ENCODE data around the gene RTP2. TPM values are rescaled to one million over a fixed set of nuclear protein-coding genes. Genes with fewer than 3 reads are reported as not detected.

Gene RTP2
- total and polyA plus RNA-seq, 3 donors from 2014 or later, result 0.37 to 0.79 (median 0.71) TPM

GRCh38 chr3:187744169-187745151 lies 42.1 kb upstream of the RTP2 start:
- intact Hi-C loops (cut with DNase I; ENCODE audit: low total_unique reads), result loop anchor here (10.0 kb wide), 3 partner anchors 330 to 1400 kb away; no protein-coding TSS in a partner anchor
- TF ChIP-seq POLR2A (IDR thresholded peaks at IDR 0.05) (no peak), CTCF (IDR thresholded peaks at IDR 0.05) (no peak)
- WGBS, 2 donors, result 0% methylated on average over 55 of the region's 55 CpGs
- no peaks in the 10 kb centered on the region for H3K27me3 ChIP-seq
- H3K36me3 ChIP-seq (ENCODE audit: low read depth, missing control alignments), result no peaks in the 10 kb centered on the region
- peak; percentile 58 for DNase-seq
- H3K4me1 ChIP-seq, result peaks cover 29% of the 10 kb centered on the region
- H3K27ac ChIP-seq, result peak overlapping the region; percentile 97
- H3K4me3 ChIP-seq, result peak overlapping the region; percentile 78 to 87
- H3K9me3 ChIP-seq, result no peaks in the 10 kb centered on the region

DNA sequence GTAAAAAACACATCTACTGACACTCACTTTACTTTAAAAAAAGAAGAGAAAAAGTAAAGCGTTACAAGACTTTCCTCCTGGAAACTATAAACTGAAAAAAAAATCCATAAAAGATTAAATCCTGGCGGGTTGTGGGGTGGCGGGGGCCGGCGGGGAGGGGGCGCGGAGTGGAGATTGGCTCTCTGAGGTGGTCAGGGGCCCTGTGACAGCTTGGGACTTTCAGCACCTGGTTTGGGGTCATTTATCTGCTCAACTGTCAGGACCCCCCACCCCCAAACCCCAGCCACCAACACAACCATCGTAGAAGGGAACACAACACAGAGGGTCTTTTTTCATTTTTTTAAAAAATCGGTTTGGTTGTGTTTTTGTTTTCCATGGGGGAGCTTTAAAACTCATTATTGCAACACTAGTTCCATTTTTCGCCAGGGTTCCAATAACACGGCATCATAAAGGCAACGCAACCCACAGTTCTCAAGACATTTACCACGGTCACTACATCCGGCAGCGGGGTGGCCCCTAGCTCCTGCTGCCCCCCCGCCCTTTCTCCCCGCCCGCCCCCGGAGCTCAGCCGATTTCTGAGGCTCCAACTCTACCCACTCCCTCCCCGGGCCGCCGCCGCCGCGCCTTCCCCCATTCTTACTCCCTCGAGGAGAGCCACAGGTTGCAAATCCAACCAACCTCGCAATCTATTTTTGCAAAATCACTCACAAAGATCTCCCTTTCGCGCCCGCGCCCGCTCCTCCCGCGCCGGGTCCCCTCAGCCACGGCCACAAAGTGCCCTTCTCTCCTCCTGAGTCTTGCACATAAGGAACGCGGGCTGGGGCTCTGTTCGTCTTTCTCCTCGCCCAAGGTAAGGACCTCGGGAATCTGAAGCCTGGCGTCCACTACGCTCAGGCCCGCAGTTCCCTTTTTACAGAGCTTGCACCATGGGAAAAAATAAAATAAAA lies 41.1 kb upstream of the RTP2 start:
- 0 to 1% methylated on average over 43 to 45 of the region's 45 CpGs for WGBS, 2 donors
- Histone ChIP-seq H3K4me3 (peak overlapping the region; percentile 78 to 87), H3K36me3 (ENCODE audit: low read depth, missing control alignments) (no peaks in the 10 kb centered on the region), H3K9me3 (no peaks in the 10 kb centered on the region), H3K4me1 (peaks cover 29% of the 10 kb centered on the region), H3K27me3 (no peaks in the 10 kb centered on the region), H3K27ac (peak overlapping the region; percentile 97)
- intact Hi-C loops (cut with DNase I; ENCODE audit: low total_unique reads), result loop anchor here (10.0 kb wide), 3 partner anchors 331 to 1401 kb away; no protein-coding TSS in a partner anchor
- DNase-seq, result peak; percentile 79
- no peak for TF ChIP-seq CTCF (IDR thresholded peaks at IDR 0.05)
- no peak for TF ChIP-seq POLR2A (IDR thresholded peaks at IDR 0.05)

DNA sequence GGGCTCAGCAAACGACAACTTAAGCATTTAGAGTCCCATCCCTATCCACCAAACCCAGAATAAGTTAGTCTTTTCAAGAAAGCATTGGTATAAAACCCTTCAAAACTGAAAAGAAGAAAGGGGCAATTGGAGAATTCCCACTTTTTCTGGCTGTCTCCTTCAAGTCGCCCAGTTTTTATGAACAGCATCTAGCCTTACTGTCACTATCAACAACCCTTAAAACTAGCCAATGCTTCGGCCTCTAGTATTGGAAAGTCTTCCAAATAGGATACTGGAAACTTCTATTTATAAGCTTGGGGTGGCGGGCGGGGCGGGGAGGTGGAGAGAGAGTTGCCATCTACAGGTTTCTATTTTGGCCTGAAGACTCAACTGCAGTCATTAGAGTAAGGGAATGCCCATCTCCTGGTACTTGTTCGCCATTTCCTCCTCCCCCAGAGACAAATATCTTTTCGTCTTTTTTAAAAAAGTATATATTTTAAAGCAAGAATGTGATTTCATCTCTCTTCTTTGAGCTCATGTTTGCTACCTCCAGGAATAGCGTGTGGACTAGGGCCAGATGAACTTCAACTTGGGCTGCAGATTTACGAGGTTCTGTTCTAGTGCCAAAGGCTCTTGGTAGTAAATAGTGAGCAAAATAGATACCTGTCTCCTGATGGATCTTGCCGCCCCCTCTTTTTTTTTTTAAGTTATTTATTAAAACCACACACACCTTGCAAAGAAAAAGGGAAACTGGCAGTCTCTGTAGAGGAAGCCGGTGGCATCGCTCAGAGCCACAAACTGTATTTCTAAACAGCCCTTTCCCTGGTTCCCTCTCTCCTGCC lies 40.2 kb upstream of the RTP2 start:
- TF ChIP-seq POLR2A (IDR thresholded peaks at IDR 0.05) (no peak), CTCF (IDR thresholded peaks at IDR 0.05) (no peak)
- Histone ChIP-seq H3K27me3 (no peaks in the 10 kb centered on the region), H3K4me1 (peaks cover 22% of the 10 kb centered on the region), H3K27ac (peak overlapping the region; percentile 97), H3K4me3 (peak overlapping the region; percentile 78 to 87), H3K36me3 (ENCODE audit: low read depth, missing control alignments) (no peaks in the 10 kb centered on the region), H3K9me3 (no peaks in the 10 kb centered on the region)
- WGBS, 2 donors, result 24 to 35% methylated on average over 13 of the region's 13 CpGs
- intact Hi-C loops (cut with DNase I; ENCODE audit: low total_unique reads), result loop anchor here (10.0 kb wide), 3 partner anchors 332 to 1402 kb away; no protein-coding TSS in a partner anchor
- peak; percentile 48 for DNase-seq
